ENCODE measurements around the gene COL25A1. TPM values are rescaled to one million over a fixed set of nuclear protein-coding genes. Genes with fewer than 3 reads are reported as not detected.

The COL25A1 gene
- total RNA-seq, 1 experiment from 2014 or later: not detected

DNA sequence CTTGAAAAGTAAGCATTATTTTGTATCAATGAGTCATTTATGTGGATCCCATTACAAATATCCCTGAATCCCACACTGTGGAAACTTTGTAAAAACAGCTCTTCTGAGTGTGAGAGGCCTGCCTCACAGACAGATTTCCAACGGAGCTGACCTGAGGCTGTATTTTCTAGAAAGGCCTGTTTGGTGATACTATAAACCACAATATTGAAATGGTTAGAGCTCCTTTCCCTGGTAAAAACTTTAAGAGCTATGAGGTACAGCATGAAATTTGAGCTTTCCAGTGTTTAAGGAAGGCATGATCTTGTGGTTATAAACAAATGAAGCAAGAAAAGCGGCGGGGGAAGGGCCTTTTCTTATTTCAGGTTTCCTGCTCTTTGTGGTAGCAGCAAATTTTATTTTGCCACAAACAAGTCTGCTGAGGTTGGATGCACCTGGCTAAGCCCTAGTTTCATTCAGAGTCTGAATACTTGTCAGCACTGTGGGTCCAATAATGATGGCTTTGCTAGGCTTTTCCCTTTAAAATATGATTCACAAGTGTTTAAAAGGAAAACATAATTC lies 452.8 kb downstream of the COL25A1 start:
- no peaks in the 10 kb centered on the region for H3K4me1 ChIP-seq (ENCODE audit: control insufficient read depth in 1 of 2, insufficient read depth in 2 of 2, low read length in 2 of 2)
- no peak overlapping the region for H2AFZ ChIP-seq (ENCODE audit: low read depth, low read length, poor library complexity, severe bottlenecking)
- CTCF ChIA-PET: no interaction called here
- RAD21 ChIA-PET (ENCODE audit: low non-redundant PET in 1 of 2, low total read pairs in 2 of 2, uncharacterized antibody in 2 of 2, unreplicated experiment in 2 of 2): interaction anchor here in 1 of 2 experiments (0.6 kb wide), 1 partner anchor 231 kb away, joined by 6 read pairs; no protein-coding TSS in a partner anchor
- POLR2A ChIA-PET: no interaction called here
- no peaks in the 10 kb centered on the region for H3K36me3 ChIP-seq (ENCODE audit: control insufficient read depth in 1 of 2, insufficient read depth in 2 of 2, low read length in 2 of 2)
- TF ChIP-seq, protein P1, sequence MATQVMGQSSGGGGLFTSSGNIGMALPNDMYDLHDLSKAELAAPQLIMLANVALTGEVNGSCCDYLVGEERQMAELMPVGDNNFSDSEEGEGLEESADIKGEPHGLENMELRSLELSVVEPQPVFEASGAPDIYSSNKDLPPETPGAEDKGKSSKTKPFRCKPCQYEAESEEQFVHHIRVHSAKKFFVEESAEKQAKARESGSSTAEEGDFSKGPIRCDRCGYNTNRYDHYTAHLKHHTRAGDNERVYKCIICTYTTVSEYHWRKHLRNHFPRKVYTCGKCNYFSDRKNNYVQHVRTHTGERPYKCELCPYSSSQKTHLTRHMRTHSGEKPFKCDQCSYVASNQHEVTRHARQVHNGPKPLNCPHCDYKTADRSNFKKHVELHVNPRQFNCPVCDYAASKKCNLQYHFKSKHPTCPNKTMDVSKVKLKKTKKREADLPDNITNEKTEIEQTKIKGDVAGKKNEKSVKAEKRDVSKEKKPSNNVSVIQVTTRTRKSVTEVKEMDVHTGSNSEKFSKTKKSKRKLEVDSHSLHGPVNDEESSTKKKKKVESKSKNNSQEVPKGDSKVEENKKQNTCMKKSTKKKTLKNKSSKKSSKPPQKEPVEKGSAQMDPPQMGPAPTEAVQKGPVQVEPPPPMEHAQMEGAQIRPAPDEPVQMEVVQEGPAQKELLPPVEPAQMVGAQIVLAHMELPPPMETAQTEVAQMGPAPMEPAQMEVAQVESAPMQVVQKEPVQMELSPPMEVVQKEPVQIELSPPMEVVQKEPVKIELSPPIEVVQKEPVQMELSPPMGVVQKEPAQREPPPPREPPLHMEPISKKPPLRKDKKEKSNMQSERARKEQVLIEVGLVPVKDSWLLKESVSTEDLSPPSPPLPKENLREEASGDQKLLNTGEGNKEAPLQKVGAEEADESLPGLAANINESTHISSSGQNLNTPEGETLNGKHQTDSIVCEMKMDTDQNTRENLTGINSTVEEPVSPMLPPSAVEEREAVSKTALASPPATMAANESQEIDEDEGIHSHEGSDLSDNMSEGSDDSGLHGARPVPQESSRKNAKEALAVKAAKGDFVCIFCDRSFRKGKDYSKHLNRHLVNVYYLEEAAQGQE (IDR thresholded peaks at IDR 0.05; ENCODE audit: low read depth): no peak
- TF ChIP-seq, protein P2, sequence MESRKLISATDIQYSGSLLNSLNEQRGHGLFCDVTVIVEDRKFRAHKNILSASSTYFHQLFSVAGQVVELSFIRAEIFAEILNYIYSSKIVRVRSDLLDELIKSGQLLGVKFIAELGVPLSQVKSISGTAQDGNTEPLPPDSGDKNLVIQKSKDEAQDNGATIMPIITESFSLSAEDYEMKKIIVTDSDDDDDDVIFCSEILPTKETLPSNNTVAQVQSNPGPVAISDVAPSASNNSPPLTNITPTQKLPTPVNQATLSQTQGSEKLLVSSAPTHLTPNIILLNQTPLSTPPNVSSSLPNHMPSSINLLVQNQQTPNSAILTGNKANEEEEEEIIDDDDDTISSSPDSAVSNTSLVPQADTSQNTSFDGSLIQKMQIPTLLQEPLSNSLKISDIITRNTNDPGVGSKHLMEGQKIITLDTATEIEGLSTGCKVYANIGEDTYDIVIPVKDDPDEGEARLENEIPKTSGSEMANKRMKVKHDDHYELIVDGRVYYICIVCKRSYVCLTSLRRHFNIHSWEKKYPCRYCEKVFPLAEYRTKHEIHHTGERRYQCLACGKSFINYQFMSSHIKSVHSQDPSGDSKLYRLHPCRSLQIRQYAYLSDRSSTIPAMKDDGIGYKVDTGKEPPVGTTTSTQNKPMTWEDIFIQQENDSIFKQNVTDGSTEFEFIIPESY (IDR thresholded peaks at IDR 0.05; ENCODE audit: extremely low read depth, insufficient replicate concordance, low read length): no peak
- TF ChIP-seq FOSL1 (IDR thresholded peaks at IDR 0.05; ENCODE audit: low read depth): no peak
- no peak for TF ChIP-seq ELF1 (IDR thresholded peaks at IDR 0.05; ENCODE audit: borderline replicate concordance, low read depth)
- no peak for TF ChIP-seq SIN3A (IDR thresholded peaks at IDR 0.05; ENCODE audit: low read depth)
- no peak for TF ChIP-seq EZH2phosphoT487 (IDR thresholded peaks at IDR 0.05; ENCODE audit: borderline replicate concordance)
- no peak for TF ChIP-seq POLR2AphosphoS5 (IDR thresholded peaks at IDR 0.05; ENCODE audit: low read depth, low read length)
- TF ChIP-seq EGR1 (IDR thresholded peaks at IDR 0.05; ENCODE audit: low read depth): no peak
- no peak for TF ChIP-seq ZNF274 (IDR thresholded peaks at IDR 0.05; ENCODE audit: low read depth, low read length)
- TF ChIP-seq, protein P3, sequence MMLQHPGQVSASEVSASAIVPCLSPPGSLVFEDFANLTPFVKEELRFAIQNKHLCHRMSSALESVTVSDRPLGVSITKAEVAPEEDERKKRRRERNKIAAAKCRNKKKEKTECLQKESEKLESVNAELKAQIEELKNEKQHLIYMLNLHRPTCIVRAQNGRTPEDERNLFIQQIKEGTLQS (IDR thresholded peaks at IDR 0.05): no peak
- no peak for TF ChIP-seq RAD21 (IDR thresholded peaks at IDR 0.05; ENCODE audit: low read depth)
- no peak for TF ChIP-seq CEBPB (IDR thresholded peaks at IDR 0.05; ENCODE audit: low read depth)
- no peak for TF ChIP-seq POLR2A (IDR thresholded peaks at IDR 0.05; ENCODE audit: borderline replicate concordance, extremely low read depth, insufficient read depth, insufficient read length)
- TF ChIP-seq JUND (IDR thresholded peaks at IDR 0.05): no peak
- no peak for TF ChIP-seq TCF7L2 (IDR thresholded peaks at IDR 0.05; ENCODE audit: borderline replicate concordance, extremely low read depth, insufficient read depth, insufficient read length)
- TF ChIP-seq YY1 (IDR thresholded peaks at IDR 0.05; ENCODE audit: extremely low read depth, insufficient replicate concordance, low read depth, low read length): no peak
- TF ChIP-seq, protein P4, sequence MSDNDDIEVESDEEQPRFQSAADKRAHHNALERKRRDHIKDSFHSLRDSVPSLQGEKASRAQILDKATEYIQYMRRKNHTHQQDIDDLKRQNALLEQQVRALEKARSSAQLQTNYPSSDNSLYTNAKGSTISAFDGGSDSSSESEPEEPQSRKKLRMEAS (IDR thresholded peaks at IDR 0.05): no peak
- H3K27ac ChIP-seq (ENCODE audit: low read depth, low read length): no peak overlapping the region
- H3K79me2 ChIP-seq (ENCODE audit: insufficient read depth, low read length): no peaks in the 10 kb centered on the region
- H3K4me3 ChIP-seq (replicated peaks in 1 of 2; ENCODE audit: low read depth in 1 of 2, low read length in 2 of 2): no peak overlapping the region
- DNase-seq (ENCODE audit: low read depth, low spot score): no peak
- H3K9me2 ChIP-seq (ENCODE audit: insufficient read depth): no peaks in the 10 kb centered on the region
- H3K27me3 ChIP-seq (ENCODE audit: insufficient read depth, low read length): peaks cover 39% of the 10 kb centered on the region
- intact Hi-C loops (cut with micrococcal nuclease): no loop called here
- H4K20me1 ChIP-seq (ENCODE audit: insufficient read depth): no peaks in the 10 kb centered on the region
- no peak overlapping the region for H3K9ac ChIP-seq (ENCODE audit: low read length)
- ATAC-seq: no peak
- BruUV-seq (replicated peaks): no TSS peak
- no peak overlapping the region for H3K4me2 ChIP-seq (ENCODE audit: low read length)
- no peaks in the 10 kb centered on the region for H3K9me3 ChIP-seq (ENCODE audit: control insufficient read depth in 1 of 2, insufficient read depth in 1 of 2, low read depth in 1 of 2, low read length in 2 of 2)
